DMS 273 (cell line): Measurements from ENCODE around the gene NCAPD3.
"Not testable (repeated sequence)": the region's sequence is repeated elsewhere in the genome, so short reads cannot be mapped to it uniquely, and the experiment has no call there.

Source experiments
- DNase-seq: peaks from one replicate; lab custom pipeline; 2025; ENCODE audit not compliant: unreplicated experiment; lab: John Stamatoyannopoulos, UW

NCAPD3 gene

DNA sequence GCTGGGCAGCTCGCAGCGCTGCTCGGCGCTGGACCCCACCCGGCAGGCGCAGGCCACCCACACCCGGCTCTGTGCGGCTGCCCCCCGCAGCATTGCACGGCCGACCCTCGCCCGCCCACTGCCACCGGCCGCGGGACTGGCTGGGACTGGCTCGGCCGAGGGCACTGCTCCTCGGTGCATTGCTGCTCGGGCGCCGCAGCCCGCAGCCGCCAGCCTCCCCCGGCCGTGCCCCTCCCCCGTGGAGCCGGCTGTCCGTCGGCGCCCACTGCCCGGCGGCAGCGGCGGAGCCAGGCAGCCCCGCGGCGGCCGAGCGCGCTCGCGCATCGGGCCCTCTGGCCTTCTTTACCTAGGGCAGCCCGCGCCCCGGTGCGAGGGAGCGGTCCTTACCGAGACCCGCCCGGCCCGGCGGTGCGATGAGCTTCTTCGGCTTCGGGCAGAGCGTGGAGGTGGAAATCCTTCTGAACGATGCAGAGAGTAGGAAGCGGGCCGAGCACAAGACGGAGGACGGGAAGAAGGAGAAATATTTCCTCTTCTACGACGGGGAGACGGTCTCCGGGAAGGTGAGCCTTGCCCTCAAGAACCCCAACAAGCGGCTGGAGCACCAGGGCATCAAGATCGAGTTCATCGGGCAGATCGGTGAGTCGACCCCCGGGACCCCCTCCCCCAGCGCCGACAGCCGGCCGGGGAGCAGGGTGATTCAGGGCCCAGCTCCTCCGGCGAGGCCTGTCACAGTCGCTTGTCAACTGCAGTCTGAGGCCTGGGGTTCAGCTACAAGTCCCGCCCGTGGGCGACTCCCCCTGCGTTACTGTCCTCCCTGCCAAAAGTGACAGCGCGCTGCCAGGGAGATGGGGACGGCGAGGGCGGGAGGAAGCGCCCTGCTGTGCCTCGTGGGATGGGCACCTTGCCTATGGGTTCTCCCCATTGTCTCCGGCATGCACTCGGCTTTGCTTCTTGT is 1.2 kb upstream of the NCAPD3 start:
- DNase-seq: peak; percentile 62

DNA sequence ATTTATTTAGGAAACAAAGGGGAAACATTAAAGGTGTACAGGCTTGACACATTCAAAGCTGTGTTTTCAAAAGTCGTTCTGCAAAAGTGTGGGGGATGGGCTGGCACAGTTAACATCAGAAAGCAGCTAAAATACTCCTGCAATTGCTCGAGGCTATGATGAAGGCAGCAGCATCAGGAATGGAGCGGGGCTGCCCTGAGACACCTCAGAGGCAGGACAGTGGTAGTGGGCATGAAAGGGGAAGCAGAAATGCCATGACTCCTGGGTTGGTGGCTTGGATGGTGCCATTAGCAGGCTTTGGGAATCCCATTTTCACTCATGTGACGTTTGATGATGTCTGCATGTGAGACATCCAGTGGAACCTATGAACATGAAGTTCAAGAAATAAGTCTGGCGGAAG is 646 bp downstream of the NCAPD3 start:
- DNase-seq: peak; percentile 32

DNA sequence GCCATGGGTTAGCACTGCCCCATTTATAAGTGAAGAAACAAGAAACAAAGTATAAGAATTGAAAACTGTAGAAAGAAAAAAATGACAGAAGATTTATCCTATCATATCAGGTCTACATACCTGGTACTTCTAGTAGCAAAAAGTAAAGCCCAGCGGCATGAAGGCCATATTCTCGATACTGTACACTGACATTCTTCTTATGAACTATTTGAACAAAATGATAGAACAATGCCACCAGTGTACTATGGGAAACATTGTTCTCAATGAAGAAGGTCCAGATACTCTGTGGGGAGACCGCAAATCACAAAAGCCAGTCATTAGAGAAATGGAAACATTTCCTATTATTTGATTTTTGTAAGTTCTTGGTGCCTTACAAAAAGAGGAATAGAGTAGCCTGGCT is 7.0 kb downstream of the NCAPD3 start:
- DNase-seq: no peak

DNA sequence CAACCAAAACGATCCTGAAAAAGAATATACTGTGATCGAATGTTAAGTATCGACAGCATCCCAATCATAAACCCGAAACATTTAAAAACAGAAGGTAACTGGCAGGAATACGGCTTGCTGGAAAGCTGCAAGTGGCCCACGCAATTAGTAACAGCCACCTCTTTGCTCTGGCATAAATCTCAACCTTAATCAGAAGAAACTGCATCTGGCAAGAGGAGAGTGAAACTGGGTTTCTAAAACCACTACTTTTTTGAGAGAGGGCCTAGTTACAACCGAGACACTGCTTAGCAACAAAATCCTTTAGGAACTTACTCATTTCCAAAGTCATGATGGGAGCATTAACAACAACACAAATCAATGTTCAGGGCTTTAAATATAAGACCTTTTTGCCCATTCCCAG is 7.9 kb downstream of the NCAPD3 start:
- DNase-seq: no peak

DNA sequence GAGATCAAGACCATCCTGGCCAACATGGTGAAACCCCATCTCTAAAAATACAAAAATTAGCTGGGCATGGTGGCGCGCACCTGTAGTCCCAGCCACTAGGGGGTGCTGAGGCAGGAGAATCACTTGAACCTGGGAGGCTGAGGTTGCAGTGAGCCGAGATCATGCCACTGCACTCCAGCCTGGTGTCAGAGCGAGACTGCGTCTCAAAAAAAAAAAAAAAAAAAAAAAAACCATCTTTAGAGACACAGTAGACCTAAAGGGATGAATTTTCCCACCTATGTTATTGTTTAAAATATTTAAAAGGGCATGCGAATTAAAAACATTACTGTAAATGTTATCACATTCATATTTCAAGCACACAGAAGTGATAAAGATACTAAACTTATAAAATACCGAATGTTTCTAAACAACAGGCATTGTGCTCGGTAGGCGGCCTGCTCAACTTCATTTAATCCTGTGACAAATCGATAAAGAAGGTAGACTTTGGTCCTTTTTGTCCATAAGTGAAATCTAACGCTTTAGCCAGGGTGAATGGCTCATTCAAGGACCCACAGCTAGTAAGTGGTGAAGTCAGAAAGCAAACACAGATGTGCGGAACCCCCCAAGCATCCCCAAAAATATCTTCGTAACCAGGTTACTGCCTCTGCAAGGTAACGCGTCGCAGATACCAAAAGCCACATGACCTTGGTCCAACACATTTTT is 16.1 kb downstream of the NCAPD3 start:
- peak; percentile 47 for DNase-seq

DNA sequence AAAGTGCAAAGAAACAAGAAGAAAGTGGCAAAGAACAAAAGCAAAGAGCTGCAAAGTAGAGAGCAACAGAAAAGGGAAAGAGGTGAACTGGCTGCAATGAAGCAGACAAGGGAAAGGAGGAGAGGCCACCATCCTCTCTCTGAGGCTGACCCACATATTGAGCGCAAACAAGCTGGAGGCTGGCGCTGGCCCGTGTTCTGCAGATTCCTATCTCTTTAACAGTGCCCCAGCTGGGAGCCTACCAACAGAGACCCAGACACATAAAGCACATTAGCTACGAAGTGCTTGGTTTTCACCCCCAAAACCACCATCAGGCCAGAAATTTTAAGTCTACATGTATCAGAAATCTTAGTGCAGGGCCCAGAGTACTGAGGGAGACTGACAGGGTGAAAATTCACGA is 17.6 kb downstream of the NCAPD3 start:
- no peak for DNase-seq

DNA sequence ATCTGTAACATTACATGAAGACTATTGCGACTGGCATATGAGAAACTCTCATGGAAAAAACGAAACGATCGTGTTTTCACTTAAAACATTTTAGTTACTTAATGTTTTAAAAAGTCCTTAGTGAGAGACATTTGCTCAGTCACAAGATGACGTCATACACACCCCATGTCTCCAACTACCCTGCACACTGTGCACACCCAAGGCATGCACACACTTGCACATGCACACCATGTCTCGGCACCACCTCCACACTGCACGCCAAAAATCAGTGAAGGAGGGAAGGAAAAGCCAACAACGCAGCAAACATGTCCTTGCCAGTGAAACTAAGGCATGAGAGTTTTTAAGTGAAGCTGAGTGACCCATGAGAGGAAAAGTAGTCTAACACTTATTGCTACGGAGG is 18.0 kb downstream of the NCAPD3 start:
- DNase-seq: no peak

DNA sequence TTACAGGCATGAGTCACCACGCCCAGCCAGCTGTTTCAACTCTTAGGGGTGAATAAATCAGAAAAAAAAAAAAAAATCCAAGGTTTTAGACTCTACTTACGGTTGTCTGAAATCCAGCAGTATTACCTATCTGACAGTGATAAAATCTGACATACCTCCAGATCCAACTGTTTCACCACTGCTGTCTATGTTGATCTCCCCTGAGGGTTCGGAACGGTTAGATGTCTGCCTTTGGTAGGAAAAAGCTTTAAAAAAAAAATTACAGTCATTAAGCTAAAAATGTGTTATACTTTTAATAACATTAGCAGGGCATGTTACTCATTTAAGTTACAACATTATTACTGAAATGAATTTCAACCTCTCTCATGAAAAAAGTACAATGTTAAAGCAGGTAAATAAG is 21.1 kb downstream of the NCAPD3 start:
- no peak for DNase-seq

DNA sequence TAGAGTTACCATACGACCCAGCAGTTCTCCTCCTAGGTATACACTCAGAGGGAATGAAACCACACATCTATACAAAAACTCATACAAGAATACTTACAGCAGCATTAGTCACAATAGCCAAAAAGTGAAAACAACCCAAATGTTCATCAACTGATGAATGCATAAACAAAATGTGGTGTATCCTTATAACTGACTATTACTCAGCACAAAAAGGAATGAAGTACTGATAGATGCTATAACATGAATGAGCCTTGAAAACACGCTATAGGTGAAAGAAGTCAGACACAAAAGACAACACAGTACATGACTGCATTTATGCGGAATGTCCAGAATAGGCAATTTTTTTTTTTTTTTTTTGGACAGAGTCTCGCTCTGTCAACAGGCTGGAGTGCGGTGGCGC is 23.1 kb downstream of the NCAPD3 start:
- no peak for DNase-seq

DNA sequence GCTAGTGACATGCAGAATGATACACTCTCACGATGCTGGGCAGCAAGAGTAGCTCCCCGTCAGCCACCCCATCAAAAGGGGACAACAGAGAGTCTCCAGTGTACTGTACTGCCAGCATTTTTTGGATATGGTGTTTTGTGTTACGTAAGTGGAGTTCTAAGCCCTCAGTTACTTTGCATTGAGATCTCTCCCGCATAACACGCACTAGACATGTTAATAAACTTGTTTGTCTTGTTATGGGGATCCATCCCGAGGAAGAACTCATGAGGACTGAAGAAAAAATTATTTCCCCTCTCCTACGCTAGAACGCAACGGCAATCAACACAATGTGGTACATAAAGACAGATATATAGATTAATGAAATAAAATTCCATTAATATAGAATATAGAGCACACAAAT is 24.2 kb downstream of the NCAPD3 start:
- DNase-seq: no peak

DNA sequence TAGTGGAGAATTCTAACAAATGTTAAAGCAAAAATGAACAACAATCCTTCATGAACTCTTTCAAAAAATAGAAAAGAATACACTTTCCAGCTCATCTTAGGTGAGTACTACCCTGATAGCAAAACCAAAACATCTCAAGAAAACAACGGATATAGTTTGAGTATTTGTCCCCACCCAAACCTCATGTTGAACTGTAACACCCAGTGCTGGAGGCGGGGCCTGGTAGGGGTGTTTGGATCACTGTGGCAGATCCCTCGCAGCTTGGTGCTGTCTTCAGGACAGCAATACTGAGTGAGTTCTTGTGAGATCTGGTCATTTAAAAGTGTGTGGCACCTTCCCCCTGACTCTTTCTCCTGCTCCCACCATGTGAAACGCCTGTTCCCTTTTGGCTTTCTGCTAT is 27.0 kb downstream of the NCAPD3 start:
- no peak for DNase-seq

DNA sequence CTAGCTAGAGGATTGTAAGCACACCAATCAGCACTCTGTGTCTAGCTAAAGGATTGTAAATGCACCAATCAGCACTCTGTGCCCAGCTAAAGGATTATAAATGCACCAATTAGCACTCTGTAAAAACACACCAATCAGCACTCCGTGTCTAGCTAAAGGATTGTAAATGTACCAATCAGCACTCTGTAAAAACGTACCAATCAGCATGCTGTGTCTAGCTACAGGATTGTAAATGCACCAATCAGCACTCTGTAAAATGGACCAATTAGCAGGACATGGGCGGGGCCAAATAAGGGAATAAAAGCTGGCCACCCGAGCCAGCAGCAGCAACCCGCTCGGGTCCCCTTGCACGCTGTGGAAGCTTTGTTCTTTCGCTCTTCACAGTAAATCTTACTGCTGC is 35.7 kb downstream of the NCAPD3 start:
- DNase-seq: not testable (repeated sequence)

DNA sequence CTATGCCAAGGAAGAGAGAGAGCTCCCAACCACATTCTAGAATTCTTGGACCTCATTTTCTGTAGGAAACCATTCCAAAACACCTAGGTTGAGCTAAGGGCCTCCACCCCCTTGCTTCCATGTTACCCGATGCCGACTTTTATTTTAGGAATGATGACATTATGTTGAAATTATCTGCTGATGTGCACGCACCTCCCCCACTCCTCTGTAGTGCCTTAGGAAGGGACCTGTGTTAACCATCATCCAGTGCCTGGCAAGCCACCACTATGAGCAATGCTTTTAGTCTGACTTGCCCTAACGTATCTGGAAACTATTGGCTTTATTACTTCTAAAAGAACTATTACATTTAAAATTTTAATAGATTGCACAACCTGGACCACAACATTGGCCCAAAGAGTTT is 42.1 kb downstream of the NCAPD3 start:
- DNase-seq: no peak

DNA sequence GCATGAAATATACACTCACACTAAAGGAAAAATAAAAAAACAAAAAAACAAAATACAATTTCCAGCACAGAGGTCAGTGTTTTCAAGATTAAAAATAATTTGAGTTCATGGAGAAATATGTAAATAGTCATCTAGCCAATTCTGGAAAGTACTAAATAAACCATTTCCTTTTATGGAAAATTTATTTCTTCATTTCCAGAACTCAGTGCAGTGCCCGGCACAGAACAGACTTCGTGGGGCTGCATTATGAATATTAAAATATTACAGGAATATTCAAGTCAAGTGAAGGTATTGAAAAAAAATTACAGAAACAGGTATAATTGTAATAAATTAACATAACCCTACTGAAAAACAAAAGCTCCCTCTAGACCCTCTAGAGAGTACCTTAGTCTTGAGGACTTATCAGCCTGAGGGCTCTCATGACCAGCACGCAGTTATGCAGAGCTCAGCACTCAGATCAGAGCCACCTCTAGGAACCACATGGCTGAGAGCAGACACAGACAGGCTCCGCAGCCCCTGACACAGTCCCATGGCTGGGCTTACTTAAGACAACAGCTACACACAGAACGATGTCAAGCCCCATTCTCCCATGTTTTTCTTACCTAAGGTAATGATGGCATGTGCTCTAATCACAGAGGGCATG is 45.6 kb downstream of the NCAPD3 start:
- DNase-seq: no peak

DNA sequence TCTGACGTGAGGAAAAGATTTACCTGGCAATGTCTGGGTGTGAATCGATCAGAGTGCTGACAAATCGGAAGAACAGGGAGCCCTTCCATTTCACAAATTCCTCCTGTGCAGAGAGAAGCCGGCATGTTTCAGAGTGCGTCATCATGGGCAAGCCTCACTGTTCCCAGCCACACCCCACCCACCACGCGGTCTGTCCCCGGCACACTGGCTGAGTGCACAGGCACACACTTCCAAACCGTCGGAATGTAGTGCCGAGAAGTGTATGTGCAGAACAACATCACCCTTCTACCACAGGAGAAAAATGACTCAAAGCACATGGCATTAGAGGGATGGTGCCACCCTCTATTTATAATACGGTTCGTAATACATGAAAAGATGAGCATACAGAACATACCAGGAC is 47.5 kb downstream of the NCAPD3 start:
- no peak for DNase-seq

DNA sequence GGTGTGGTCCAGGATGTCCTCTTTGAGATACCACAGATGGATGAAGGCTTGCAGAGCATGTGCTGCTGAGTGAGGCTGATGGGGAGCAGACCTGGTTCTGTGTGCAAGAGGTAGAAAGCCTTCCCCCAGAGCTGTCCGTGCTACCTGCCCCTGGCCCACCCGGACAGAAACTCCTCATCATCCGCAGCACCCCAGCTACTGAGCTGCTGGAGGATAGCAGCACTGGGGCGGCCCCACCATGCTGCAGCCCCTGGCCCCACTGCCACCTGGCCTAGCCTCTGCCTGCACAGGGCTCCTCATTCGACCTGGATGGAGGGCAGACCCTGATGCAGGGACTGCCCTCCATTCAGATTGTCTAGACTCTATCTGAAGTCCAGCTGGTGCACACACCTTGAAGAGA is 50.5 kb downstream of the NCAPD3 start:
- DNase-seq: no peak

DNA sequence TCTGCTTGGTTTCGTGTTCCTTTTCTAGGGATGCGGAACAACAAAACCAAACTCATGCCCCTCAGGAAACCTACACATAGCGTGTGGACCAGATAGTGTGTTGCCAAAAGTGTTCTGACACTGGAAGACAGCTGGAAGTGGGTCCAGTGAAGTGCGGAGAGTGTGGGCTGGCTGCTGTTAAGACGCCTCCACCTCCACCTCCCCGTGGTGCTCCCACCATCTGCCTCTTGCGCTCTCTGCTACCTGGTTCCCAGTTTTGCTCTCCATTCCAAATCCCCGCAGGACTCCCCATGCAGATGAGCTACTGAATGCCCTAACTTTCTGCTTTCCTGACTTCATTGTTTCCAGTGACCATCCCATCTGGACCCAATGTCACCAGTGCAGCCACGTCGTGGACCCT is 51.8 kb downstream of the NCAPD3 start:
- DNase-seq: no peak

DNA sequence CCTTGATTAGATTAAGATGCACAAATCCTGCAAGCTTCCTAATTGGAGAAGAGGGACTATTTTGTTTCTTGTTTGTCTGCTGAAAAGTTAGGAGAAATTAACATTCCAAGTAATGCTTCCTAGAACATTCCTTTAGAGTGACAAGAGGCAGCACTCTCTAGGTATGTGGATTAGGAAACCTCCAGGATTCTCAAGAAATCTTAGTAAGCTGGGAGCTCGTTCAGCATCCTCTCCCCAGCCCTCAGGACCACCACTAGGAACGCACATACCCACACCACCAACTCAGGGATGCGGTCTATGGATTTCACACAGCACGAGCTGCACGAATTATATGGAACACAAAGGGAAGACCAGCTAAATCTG is 52.9 kb downstream of the NCAPD3 start:
- no peak for DNase-seq

DNA sequence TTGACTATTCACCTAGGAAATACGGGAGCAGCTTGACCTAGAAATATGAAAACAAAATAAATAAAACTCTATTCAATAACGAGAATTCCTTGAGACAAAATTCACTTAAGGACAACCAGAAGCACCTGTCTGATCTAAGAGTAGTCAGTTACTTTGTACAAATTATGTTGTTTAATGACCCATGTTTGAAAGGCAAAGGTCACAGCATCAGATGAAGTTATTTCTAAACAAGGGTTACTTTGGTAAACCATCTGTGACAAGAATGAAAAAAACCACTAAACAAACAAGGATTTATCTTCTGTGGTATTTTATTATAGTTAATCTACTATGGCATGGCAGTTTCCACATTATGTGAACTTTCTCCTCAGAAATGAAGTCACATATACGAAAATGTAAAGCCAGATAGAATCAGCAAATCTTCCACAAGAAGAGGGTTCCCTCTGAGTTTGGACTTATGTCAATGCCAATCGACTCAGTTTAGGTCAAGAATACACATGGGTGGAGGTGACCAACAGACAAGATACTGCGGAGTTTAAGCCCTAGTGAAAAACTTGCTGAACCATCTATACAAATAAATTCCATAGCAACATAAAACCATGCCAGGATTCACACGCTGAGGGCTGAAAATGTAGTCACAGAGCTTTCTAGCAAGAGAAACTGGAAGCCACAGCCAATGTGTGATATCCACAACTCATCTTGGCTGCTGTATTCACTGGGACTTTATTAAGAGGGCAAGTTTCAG is 53.4 kb downstream of the NCAPD3 start:
- DNase-seq: no peak

DNA sequence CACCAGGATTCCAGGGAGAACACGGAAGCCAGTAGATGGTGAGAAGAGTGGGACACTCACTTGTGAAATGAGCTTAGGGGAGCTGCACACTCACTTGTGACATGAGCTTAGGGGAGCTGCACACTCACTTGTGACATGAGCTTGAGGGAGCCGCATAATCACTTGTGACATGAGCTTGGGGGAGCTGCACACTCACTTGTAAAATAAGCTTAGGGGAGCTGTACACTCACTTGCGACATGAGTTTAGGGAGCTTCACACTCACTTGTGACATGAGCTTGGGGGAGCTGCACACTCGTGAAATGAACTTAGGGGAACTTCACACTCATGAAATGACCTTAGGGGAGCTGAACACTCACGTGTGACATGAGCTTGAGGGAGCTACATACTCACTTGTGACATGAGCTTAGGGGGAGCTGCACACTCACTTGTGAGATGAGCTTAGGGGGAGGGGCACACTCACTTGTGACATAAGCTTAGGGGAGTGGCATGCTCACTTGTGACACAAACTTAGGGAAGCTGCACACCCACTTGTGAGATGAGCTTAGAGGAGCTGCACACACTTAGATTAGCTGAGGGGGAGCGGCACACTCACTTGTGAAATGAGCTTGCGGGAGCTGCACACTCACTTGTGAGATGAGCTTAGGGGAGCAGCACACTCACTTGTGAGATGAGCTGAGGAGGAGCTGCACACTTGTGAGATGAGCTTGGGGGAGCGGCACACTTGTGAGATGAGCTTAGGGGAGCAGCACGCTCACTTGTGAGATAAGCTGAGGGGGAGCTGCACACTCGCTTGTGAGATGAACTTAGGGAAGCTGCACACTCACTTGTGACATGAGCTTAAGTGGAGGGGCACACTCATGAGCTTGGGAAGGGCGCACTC is 59.0 kb downstream of the NCAPD3 start:
- peak; percentile 46 for DNase-seq
